H9 (cell line): Measurements from ENCODE around the gene CRHBP. TPM values are rescaled to one million over a fixed set of nuclear protein-coding genes. Genes with fewer than 3 reads are reported as not detected.

Experiments used
- DNase-seq: peaks from one replicate; pipeline ENCODE4 v3.0.0-alpha.2; 2017
- H2AFZ ChIP-seq: one replicate; pipeline ENCODE4 v1.6.1; 2013; ENCODE audit warnings: mild to moderate bottlenecking, low read length, control low read depth, moderate library complexity
- H2AK5ac ChIP-seq: 2 replicates; pipeline ENCODE4 v1.6.1; 2013; ENCODE audit warnings: low read length, control low read depth, mixed read lengths; ENCODE audit not compliant: insufficient read length
- H2BK120ac ChIP-seq: one replicate; pipeline ENCODE4 v1.6.1; 2013; ENCODE audit warnings: low read depth, mild to moderate bottlenecking, low read length, control low read depth, inconsistent platforms; ENCODE audit not compliant: poor library complexity, severe bottlenecking
- H2BK12ac ChIP-seq: 2 replicates; pipeline ENCODE4 v1.6.1; 2013; ENCODE audit warnings: low read length, control low read depth, mixed read lengths, low read depth; ENCODE audit not compliant: insufficient read length
- H2BK15ac ChIP-seq: 2 replicates; pipeline ENCODE4 v1.6.1; 2013; ENCODE audit warnings: low read depth, low read length, control low read depth
- H2BK20ac ChIP-seq: one replicate; pipeline ENCODE4 v1.6.1; 2013; ENCODE audit warnings: low read depth, mild to moderate bottlenecking, low read length, control low read depth, inconsistent platforms; ENCODE audit not compliant: poor library complexity, severe bottlenecking
- H2BK5ac ChIP-seq: 2 replicates; pipeline ENCODE4 v1.6.1; 2013; ENCODE audit warnings: low read length, control low read depth, mixed read lengths; ENCODE audit not compliant: insufficient read length
- H3K14ac ChIP-seq: 2 replicates; pipeline ENCODE4 v1.6.1; 2013; ENCODE audit warnings: low read length, control low read depth; ENCODE audit not compliant: insufficient read depth
- H3K18ac ChIP-seq: 2 replicates; pipeline ENCODE4 v1.6.1; 2013; ENCODE audit warnings: low read depth, mild to moderate bottlenecking, mixed read lengths, low read length, control low read depth; ENCODE audit not compliant: insufficient read length
- H3K23ac ChIP-seq: 2 replicates; pipeline ENCODE4 v1.6.1; 2013; ENCODE audit warnings: low read length, control low read depth, mixed read lengths, low read depth; ENCODE audit not compliant: insufficient read length
- H3K23me2 ChIP-seq: 2 replicates; pipeline ENCODE4 v1.6.1; 2013; ENCODE audit warnings: low read depth, mild to moderate bottlenecking, mixed read lengths, low read length, control low read depth; ENCODE audit not compliant: insufficient read length, poor library complexity, severe bottlenecking
- H3K27ac ChIP-seq: 2 replicates; pipeline ENCODE4 v1.5.1; 2013; ENCODE audit warnings: low read length, control low read depth, mixed read lengths, low read depth; ENCODE audit not compliant: insufficient read length
- H3K27me3 ChIP-seq: 2 replicates; pipeline ENCODE4 v1.6.1; 2013; ENCODE audit warnings: low read length, control low read depth, inconsistent platforms; ENCODE audit not compliant: insufficient read depth
- H3K4ac ChIP-seq: 2 replicates; pipeline ENCODE4 v1.6.1; 2013; ENCODE audit warnings: low read depth, mild to moderate bottlenecking, control low read depth, inconsistent platforms, low read length, moderate library complexity
- H3K4me1 ChIP-seq: 2 replicates; pipeline ENCODE4 v1.6.1; 2013; ENCODE audit warnings: low read length, control low read depth, inconsistent platforms; ENCODE audit not compliant: insufficient read depth
- H3K4me2 ChIP-seq: 2 replicates; pipeline ENCODE4 v1.6.1; 2013; ENCODE audit warnings: low read length, control low read depth, mixed read lengths; ENCODE audit not compliant: insufficient read length, insufficient read depth
- H3K56ac ChIP-seq: 2 replicates; pipeline ENCODE4 v1.6.1; 2013; ENCODE audit warnings: low read depth, mild to moderate bottlenecking, mixed read lengths, low read length, control low read depth; ENCODE audit not compliant: insufficient read length
- H3K79me1 ChIP-seq: 2 replicates; pipeline ENCODE4 v1.6.1; 2013; ENCODE audit warnings: low read depth, mild to moderate bottlenecking, moderate library complexity, low read length, control low read depth, inconsistent platforms; ENCODE audit not compliant: insufficient read depth, poor library complexity, severe bottlenecking
- H3K79me2 ChIP-seq: 2 replicates; pipeline ENCODE4 v1.6.1; 2013; ENCODE audit warnings: low read length, control low read depth, inconsistent platforms; ENCODE audit not compliant: insufficient read depth
- H3K9ac ChIP-seq: 2 replicates; pipeline ENCODE4 v1.6.1; 2013; ENCODE audit warnings: low read length, control low read depth, mixed read lengths; ENCODE audit not compliant: insufficient read length; ENCODE audit errors: extremely low read depth
- H3K9me3 ChIP-seq: one replicate; pipeline ENCODE4 v1.6.1; 2013; ENCODE audit warnings: low read depth, low read length, inconsistent platforms; ENCODE audit not compliant: control insufficient read depth
- H3T11ph ChIP-seq: one replicate; pipeline ENCODE4 v1.6.1; 2013; ENCODE audit warnings: mild to moderate bottlenecking, low read length, control low read depth, inconsistent platforms
- H4K20me1 ChIP-seq: one replicate; pipeline ENCODE4 v1.6.1; 2013; ENCODE audit not compliant: control insufficient read depth, insufficient read length, insufficient read depth
- H4K5ac ChIP-seq: 2 replicates; pipeline ENCODE4 v1.6.1; 2013; ENCODE audit warnings: low read depth, mild to moderate bottlenecking, mixed read lengths, low read length, control low read depth; ENCODE audit not compliant: insufficient read length
- H4K8ac ChIP-seq: replicated peaks from 2 replicates; pipeline ENCODE4 v1.6.1; 2013; ENCODE audit warnings: low read length, control low read depth, mixed read lengths, low read depth; ENCODE audit not compliant: insufficient read length
- H4K91ac ChIP-seq: 2 replicates; pipeline ENCODE4 v1.6.1; 2013; ENCODE audit warnings: low read depth, mild to moderate bottlenecking, moderate library complexity, mixed read lengths, low read length, control low read depth; ENCODE audit not compliant: insufficient read length
- H3K27ac Mint-ChIP-seq, 3 experiments: 2 replicates in 2 of 3; 3 replicates in 1 of 3; pipeline ENCODE4 v1.8.0; 2020 to 2021; ENCODE audit warnings: mixed read lengths in 3 of 3, mild to moderate bottlenecking in 1 of 3, moderate library complexity in 1 of 3
- H3K27me3 Mint-ChIP-seq: 2 replicates; pipeline ENCODE4 v1.8.0; 2021; ENCODE audit warnings: low read depth, mild to moderate bottlenecking, moderate library complexity, mixed read lengths
- H3K36me3 Mint-ChIP-seq, 3 experiments: 2 replicates in 2 of 3; 3 replicates in 1 of 3; pipeline ENCODE4 v1.8.0; 2020 to 2021; ENCODE audit warnings: low read depth in 3 of 3, mixed read lengths in 3 of 3; ENCODE audit not compliant: insufficient read depth in 1 of 3
- H3K4me1 Mint-ChIP-seq, 2 experiments: 2 replicates each; pipeline ENCODE4 v1.8.0; 2020; ENCODE audit warnings: mixed read lengths in 2 of 2
- H3K4me3 Mint-ChIP-seq, 2 experiments: 2 replicates in 1 of 2; 3 replicates in 1 of 2; pipeline ENCODE4 v1.8.0; 2020 to 2021; ENCODE audit warnings: mild to moderate bottlenecking in 2 of 2, mixed read lengths in 2 of 2, moderate library complexity in 1 of 2
- H3K9me3 Mint-ChIP-seq, 2 experiments: 2 replicates in 1 of 2; 3 replicates in 1 of 2; pipeline ENCODE4 v1.8.0; 2020; ENCODE audit warnings: mild to moderate bottlenecking in 2 of 2, mixed read lengths in 2 of 2, moderate library complexity in 1 of 2
- WGBS: extraction: QIAGEN DNeasy Blood & Tissue Kit; methylation state at CpG from one replicate; pipeline ENCODE4 v1.1.7; 2013; ENCODE audit warnings: missing lambda C conversion rate, low lambda C conversion rate, mixed read lengths; ENCODE audit not compliant: insufficient read length; ENCODE audit errors: extremely low coverage; 5-methylcytosine and 5-hydroxymethylcytosine counted together
- total RNA-seq: library from RNA; stranded (reverse); gene quantifications from 2 replicates; pipeline ENCODE4 v1.2.1, GENCODE V29; 2021
- TF ChIP-seq, protein P1 (sequence below): fragments of 200-600 bp; sonication (generic); conservative IDR thresholded peaks from 3 replicates; pipeline ENCODE4 v1.8.0; 2021; ENCODE audit warnings: antibody characterized with exemption, mild to moderate bottlenecking

The CRHBP gene
- total RNA-seq, 1 experiment from 2014 or later: not detected

DNA sequence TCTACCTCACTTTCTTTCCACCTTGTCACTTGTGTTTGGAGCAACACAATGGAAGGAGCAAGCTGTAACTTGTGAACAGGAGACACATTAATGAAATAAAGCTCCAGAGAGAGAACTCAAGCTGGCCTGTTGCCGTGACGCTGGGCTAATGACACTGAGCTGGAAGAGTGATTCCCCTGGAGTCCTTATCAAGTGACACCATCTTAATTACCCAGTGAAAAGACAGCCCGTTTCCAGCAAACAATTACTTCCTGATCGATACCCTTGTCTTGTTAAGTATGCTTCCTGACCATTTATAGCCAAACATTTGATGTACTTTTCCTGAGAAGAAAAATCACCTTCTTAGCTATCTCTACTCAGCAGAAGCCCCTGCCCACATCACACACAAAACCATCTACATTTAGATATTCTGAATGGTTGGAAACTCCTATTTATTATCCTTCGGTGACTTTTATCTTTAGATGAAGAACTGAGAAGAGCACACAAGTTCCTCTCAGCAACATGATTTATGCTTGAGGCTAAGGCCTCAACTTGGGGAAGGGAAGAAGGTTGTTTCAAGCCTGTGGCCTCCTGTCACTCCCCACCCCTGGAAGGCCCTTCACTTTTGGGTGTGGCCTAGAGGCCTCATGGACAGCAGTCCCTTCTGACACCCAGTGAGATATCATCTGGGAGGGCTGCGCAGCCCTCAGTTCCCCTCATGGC lies 34.1 kb downstream of the CRHBP start:
- Histone ChIP-seq H2BK15ac (no peak overlapping the region), H2AK5ac (no peak overlapping the region), H4K91ac (no peak overlapping the region), H3K56ac (no peak overlapping the region), H2BK12ac (no peak overlapping the region), H4K8ac (no peak overlapping the region), H3K23me2 (no peaks in the 10 kb centered on the region), H2AFZ (no peak overlapping the region), H3K4me2 (no peak overlapping the region), H3K23ac (no peak overlapping the region), H3K4ac (no peak overlapping the region), H3K27me3 (no peaks in the 10 kb centered on the region), H2BK5ac (no peak overlapping the region), H3K18ac (no peak overlapping the region), H3K79me2 (no peaks in the 10 kb centered on the region), H3K14ac (no peak overlapping the region), H2BK120ac (no peak overlapping the region), H3K79me1 (no peaks in the 10 kb centered on the region), H3K9ac (no peak overlapping the region), H3K27ac (no peak overlapping the region), H4K5ac (no peak overlapping the region), H2BK20ac (no peak overlapping the region), H3T11ph (no peak overlapping the region), H3K4me1 (no peaks in the 10 kb centered on the region), H3K9me3 (no peaks in the 10 kb centered on the region), H4K20me1 (no peaks in the 10 kb centered on the region)
- no peak overlapping the region for H3K4me3 Mint-ChIP-seq
- H3K27ac Mint-ChIP-seq: no peak overlapping the region
- peaks cover 2 to 5% of the 10 kb centered on the region in 2 experiments; a peak in 2 of 4 replicates for H3K4me1 Mint-ChIP-seq
- H3K27me3 Mint-ChIP-seq: no peaks in the 10 kb centered on the region
- TF ChIP-seq, protein P1, sequence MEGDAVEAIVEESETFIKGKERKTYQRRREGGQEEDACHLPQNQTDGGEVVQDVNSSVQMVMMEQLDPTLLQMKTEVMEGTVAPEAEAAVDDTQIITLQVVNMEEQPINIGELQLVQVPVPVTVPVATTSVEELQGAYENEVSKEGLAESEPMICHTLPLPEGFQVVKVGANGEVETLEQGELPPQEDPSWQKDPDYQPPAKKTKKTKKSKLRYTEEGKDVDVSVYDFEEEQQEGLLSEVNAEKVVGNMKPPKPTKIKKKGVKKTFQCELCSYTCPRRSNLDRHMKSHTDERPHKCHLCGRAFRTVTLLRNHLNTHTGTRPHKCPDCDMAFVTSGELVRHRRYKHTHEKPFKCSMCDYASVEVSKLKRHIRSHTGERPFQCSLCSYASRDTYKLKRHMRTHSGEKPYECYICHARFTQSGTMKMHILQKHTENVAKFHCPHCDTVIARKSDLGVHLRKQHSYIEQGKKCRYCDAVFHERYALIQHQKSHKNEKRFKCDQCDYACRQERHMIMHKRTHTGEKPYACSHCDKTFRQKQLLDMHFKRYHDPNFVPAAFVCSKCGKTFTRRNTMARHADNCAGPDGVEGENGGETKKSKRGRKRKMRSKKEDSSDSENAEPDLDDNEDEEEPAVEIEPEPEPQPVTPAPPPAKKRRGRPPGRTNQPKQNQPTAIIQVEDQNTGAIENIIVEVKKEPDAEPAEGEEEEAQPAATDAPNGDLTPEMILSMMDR: no peak
- no peak for DNase-seq
- WGBS: no CpG with 5 or more reads among the region's 6 CpGs
- H3K36me3 Mint-ChIP-seq: no peaks in the 10 kb centered on the region; a peak in 2 of 7 replicates
- H3K9me3 Mint-ChIP-seq: peaks cover 0 to 2% of the 10 kb centered on the region in 2 experiments; a peak in 2 of 5 replicates
